Measurements from ENCODE around the gene POC1A. TPM values are rescaled to one million over a fixed set of nuclear protein-coding genes. Genes with fewer than 3 reads are reported as not detected.

Gene POC1A
- total and polyA plus RNA-seq, 2 of the 4 experiments (the other 2 are of a cell fraction) = 10.6 to 11.5 TPM

- Histone ChIP-seq H2BK5ac (ENCODE audit: low read depth, low read length, poor library complexity, severe bottlenecking) (no peak overlapping the region), H3K9ac (ENCODE audit: low read depth, low read length) (no peak overlapping the region), H3K36me3 (ENCODE audit: control insufficient read depth, insufficient read depth, low read length) (peaks cover 3% of the 10 kb centered on the region; the same call in 1 of the 2 replicates), H2BK15ac (ENCODE audit: low read depth, low read length) (no peak overlapping the region), H2BK120ac (ENCODE audit: low read depth, low read length) (no peak overlapping the region), H3K79me1 (ENCODE audit: low read depth in 1 of 2, low read length in 2 of 2) (no peaks in the 10 kb centered on the region; a peak in 2 of 4 replicates), H4K91ac (ENCODE audit: insufficient read depth, low read depth, low read length) (no peak overlapping the region), H4K5ac (ENCODE audit: low read depth, low read length) (no peak overlapping the region), H3K9me3 (ENCODE audit: control insufficient read depth, insufficient read depth, low read length) (no peaks in the 10 kb centered on the region), H2AFZ (replicated peaks; ENCODE audit: low read length, poor library complexity) (no peak overlapping the region), H3K4me1 (ENCODE audit: control insufficient read depth, insufficient read depth, low read length) (no peaks in the 10 kb centered on the region; the same call in 1 of the 2 replicates), H4K8ac (ENCODE audit: low read depth in 2 of 2, low read length in 2 of 2) (no peak overlapping the region), H3K14ac (replicated peaks; ENCODE audit: low read depth, low read length) (no peak overlapping the region), H3K4ac (ENCODE audit: low read depth, low read length) (no peak overlapping the region), H3K56ac (ENCODE audit: extremely low read depth, insufficient read depth, low read length) (no peak overlapping the region), H2BK20ac (ENCODE audit: low read depth, low read length) (no peak overlapping the region), H3K9me1 (ENCODE audit: insufficient read depth, low read length) (no peaks in the 10 kb centered on the region), H3K23ac (ENCODE audit: low read depth, low read length) (no peak overlapping the region), H2AK9ac (replicated peaks; ENCODE audit: low read depth, low read length, poor library complexity) (no peak overlapping the region), H2AK5ac (ENCODE audit: low read depth, low read length) (no peak overlapping the region), H3K27me3 (ENCODE audit: control insufficient read depth, insufficient read depth, low read length) (no peaks in the 10 kb centered on the region), H3K18ac (ENCODE audit: low read depth, low read length) (no peak overlapping the region), H3K27ac (ENCODE audit: insufficient read depth, low read length) (no peak overlapping the region), H3K4me2 (ENCODE audit: low read depth, low read length) (no peak overlapping the region), H4K20me1 (ENCODE audit: insufficient read depth, low read length) (no peaks in the 10 kb centered on the region), H3K4me3 (ENCODE audit: insufficient read depth, low read depth, low read length) (no peak overlapping the region)
- ATAC-seq (ENCODE audit: low read depth) (no peak), DNase-seq (no peak)
- dilution Hi-C loops (cut with HindIII; ENCODE audit: low sequenced_read_pairs, unreplicated experiment) (no loop called here), in situ Hi-C loops (cut with MboI; ENCODE audit: low sequenced_read_pairs) (no loop called here), intact Hi-C loops (cut with micrococcal nuclease) (no loop called here)
- no peak for TF ChIP-seq USF2 (IDR thresholded peaks at IDR 0.05; ENCODE audit: low read depth, low read length)
- no peak for TF ChIP-seq CHD1 (IDR thresholded peaks at IDR 0.05; ENCODE audit: low read depth, low read length)
- no peak for TF ChIP-seq NFE2L2 (IDR thresholded peaks at IDR 0.05; ENCODE audit: low read depth, low read length)
- TF ChIP-seq MAZ (IDR thresholded peaks at IDR 0.05; ENCODE audit: borderline replicate concordance, low read depth, low read length) = no peak
- TF ChIP-seq FOS (IDR thresholded peaks at IDR 0.05; ENCODE audit: low read depth, low read length) = no peak
- TF ChIP-seq POLR2A (IDR thresholded peaks at IDR 0.05; ENCODE audit: low read depth, low read length) = no peak
- no peak for TF ChIP-seq ELK1 (IDR thresholded peaks at IDR 0.05; ENCODE audit: borderline replicate concordance, low read depth, low read length)
- TF ChIP-seq CTCF (conservative IDR thresholded peaks at IDR 0.05; ENCODE audit: low read depth, low read length) = no peak
- TF ChIP-seq BHLHE40 (IDR thresholded peaks at IDR 0.05; ENCODE audit: low read depth, low read length) = no peak
- no peak for TF ChIP-seq RAD21 (IDR thresholded peaks at IDR 0.05; ENCODE audit: low read length)
- TF ChIP-seq RCOR1 (IDR thresholded peaks at IDR 0.05; ENCODE audit: insufficient replicate concordance, low read length) = no peak
- TF ChIP-seq SMC3 (IDR thresholded peaks at IDR 0.05; ENCODE audit: low read depth, low read length) = no peak
- TF ChIP-seq MXI1 (IDR thresholded peaks at IDR 0.05; ENCODE audit: borderline replicate concordance, low read depth, low read length) = no peak
- no peak for TF ChIP-seq MAFK (IDR thresholded peaks at IDR 0.05; ENCODE audit: low read depth, low read length)
- TF ChIP-seq CEBPB (IDR thresholded peaks at IDR 0.05; ENCODE audit: low read depth, low read length) = no peak
- TF ChIP-seq RFX5 (IDR thresholded peaks at IDR 0.05; ENCODE audit: low read depth, low read length) = no peak
- WGBS, 2 experiments (ENCODE audit: extremely low coverage in 2 of 2, insufficient read length in 1 of 2) = no CpG with 5 or more reads among the region's 4 CpGs
- BruUV-seq (replicated peaks) = no TSS peak
- CTCF ChIA-PET = interaction anchor here (1.1 kb wide), 1 partner anchor 117 kb away, joined by 4 read pairs; no protein-coding TSS in a partner anchor
- POLR2A ChIA-PET (ENCODE audit: unreplicated experiment) = no interaction called here
Observed at GRCh38 chr3:52117537-52117936, 36.7 kb downstream of the POC1A start.

Data from IMR-90 (cell line).